ENCODE results near the gene PSMC3.
A peak's percentile ranks its signal among the peaks of the same experiment; 100 is the strongest.

The PSMC3 gene

GRCh38 chr11:47413908-47414684, 12.1 kb downstream of the PSMC3 start:
- DNase-seq (ENCODE audit: low read depth): peak; percentile 18

GRCh38 chr11:47413351-47413750, 12.9 kb downstream of the PSMC3 start:
- DNase-seq (ENCODE audit: low read depth): no peak

GRCh38 chr11:47411884-47412746, 14.1 kb downstream of the PSMC3 start:
- no peak for DNase-seq (ENCODE audit: low read depth)

- DNase-seq (ENCODE audit: low read depth): no peak
These were observed 15.6 kb downstream of the PSMC3 start for GRCh38 chr11:47410370-47411264.

GRCh38 chr11:47409440-47410369, 16.5 kb downstream of the PSMC3 start:
- DNase-seq (ENCODE audit: low read depth): no peak

GRCh38 chr11:47408598-47409439, 17.4 kb downstream of the PSMC3 start:
- peak; percentile 65 for DNase-seq (ENCODE audit: low read depth)

- DNase-seq (ENCODE audit: low read depth): peak; percentile 95
These were observed 18.3 kb downstream of the PSMC3 start, which contains the start of gene SLC39A13 for GRCh38 chr11:47407746-47408590. SLC39A13 (plus strand) TSS chr11:47408590; CDS start chr11:47410095, 1,505 bp downstream.

GRCh38 chr11:47406896-47407745, 19.1 kb downstream of the PSMC3 start:
- DNase-seq (ENCODE audit: low read depth): no peak

GRCh38 chr11:47403571-47403970, 22.7 kb downstream of the PSMC3 start:
- DNase-seq (ENCODE audit: low read depth): no peak

GRCh38 chr11:47403135-47403534, 23.1 kb downstream of the PSMC3 start:
- DNase-seq (ENCODE audit: low read depth): no peak

- DNase-seq (ENCODE audit: low read depth): no peak
These were observed 25.4 kb downstream of the PSMC3 start for GRCh38 chr11:47400768-47401279.

GRCh38 chr11:47399860-47400767, 26.1 kb downstream of the PSMC3 start:
- DNase-seq (ENCODE audit: low read depth): no peak

GRCh38 chr11:47398551-47398950, 27.7 kb downstream of the PSMC3 start:
- DNase-seq (ENCODE audit: low read depth): no peak

- no peak for DNase-seq (ENCODE audit: low read depth)
These were observed 28.2 kb downstream of the PSMC3 start for GRCh38 chr11:47398011-47398410.

- no peak for DNase-seq (ENCODE audit: low read depth)
These were observed 30.3 kb downstream of the PSMC3 start for GRCh38 chr11:47396049-47396320.

GRCh38 chr11:47395223-47396048, 30.8 kb downstream of the PSMC3 start:
- DNase-seq (ENCODE audit: low read depth): no peak

Data from stromal cell of bone marrow (primary cell).